Measurements from ENCODE around the gene PLEKHO2.
"Not testable (repeated sequence)": the region's sequence is repeated elsewhere in the genome, so short reads cannot be mapped to it uniquely, and the experiment has no call there.

Gene PLEKHO2

GRCh38 chr15:64841344-64842095 lies at the start of gene PLEKHO2:
TSS of gene PLEKHO2 (plus strand) at chr15:64841915. CDS start at chr15:64842017, 102 bp downstream.
- peak; percentile 26 to 33 for DNase-seq

- no peak for DNase-seq
Observed at GRCh38 chr15:64792282-64792681, 49.4 kb upstream of the PLEKHO2 start.

- DNase-seq, result not testable (repeated sequence)
Observed at GRCh38 chr15:64795299-64795698, 46.4 kb upstream of the PLEKHO2 start.

- not testable (repeated sequence) for DNase-seq
Observed at GRCh38 chr15:64795921-64796320, 45.8 kb upstream of the PLEKHO2 start.

- not testable (repeated sequence) for DNase-seq
Observed at GRCh38 chr15:64798905-64799304, 42.8 kb upstream of the PLEKHO2 start.

- no peak for DNase-seq
Observed at GRCh38 chr15:64800476-64800875, 41.2 kb upstream of the PLEKHO2 start.

GRCh38 chr15:64803526-64803925 lies 38.2 kb upstream of the PLEKHO2 start:
- DNase-seq, result no peak

GRCh38 chr15:64804619-64805018 lies 37.1 kb upstream of the PLEKHO2 start:
- DNase-seq, result no peak

- DNase-seq, result no peak
Observed at GRCh38 chr15:64806509-64806908, 35.2 kb upstream of the PLEKHO2 start.

- no peak for DNase-seq
Observed at GRCh38 chr15:64807051-64807749, 34.5 kb upstream of the PLEKHO2 start.

GRCh38 chr15:64807751-64808222 lies 33.9 kb upstream of the PLEKHO2 start:
- no peak for DNase-seq

- no peak for DNase-seq
Observed at GRCh38 chr15:64808785-64809453, 32.8 kb upstream of the PLEKHO2 start.

- peak; percentile 6 to 33 for DNase-seq
Observed at GRCh38 chr15:64809649-64810496, 31.8 kb upstream of the PLEKHO2 start.

- no peak for DNase-seq
Observed at GRCh38 chr15:64810497-64811326, 31.0 kb upstream of the PLEKHO2 start.

- DNase-seq, result no peak
Observed at GRCh38 chr15:64813075-64813474, 28.6 kb upstream of the PLEKHO2 start.

GRCh38 chr15:64814283-64814682 lies 27.4 kb upstream of the PLEKHO2 start:
- DNase-seq, result not testable (repeated sequence)

- not testable (repeated sequence) for DNase-seq
Observed at GRCh38 chr15:64814965-64815364, 26.8 kb upstream of the PLEKHO2 start.

- no peak for DNase-seq
Observed at GRCh38 chr15:64816452-64816851, 25.3 kb upstream of the PLEKHO2 start.

- no peak for DNase-seq
Observed at GRCh38 chr15:64824929-64825430, 16.7 kb upstream of the PLEKHO2 start.

GRCh38 chr15:64825431-64826294 lies 16.1 kb upstream of the PLEKHO2 start, which contains the start of gene PIF1:
TSS of gene PIF1 (minus strand) at chr15:64825647. CDS start at chr15:64824335, 1,312 bp downstream.
- DNase-seq, result peak; percentile 73 to 77

Data from NCI-H187 (cell line).